ENCODE data around the gene KLK2. TPM values are rescaled to one million over a fixed set of nuclear protein-coding genes. Genes with fewer than 3 reads are reported as not detected.

KLK2 gene
- total RNA-seq, 1 donor from 2014 or later, result 1.8 TPM

GRCh38 chr19:50835785-50836542 is 37.3 kb upstream of the KLK2 start:
- ATAC-seq (ENCODE audit: low read depth) (peak; percentile 94), DNase-seq (peak; percentile 80)
- Mint-ChIP-seq H3K27me3 (peaks cover 36% of the 10 kb centered on the region), H3K4me3 (peak overlapping the region; percentile 83), H3K4me1 (peaks cover 27% of the 10 kb centered on the region), H3K9me3 (no peaks in the 10 kb centered on the region), H3K27ac (peak overlapping the region; percentile 20), H3K36me3 (ENCODE audit: low read depth) (no peaks in the 10 kb centered on the region)
- CTCF ChIA-PET, result no interaction called here
- TF ChIP-seq, protein P1, sequence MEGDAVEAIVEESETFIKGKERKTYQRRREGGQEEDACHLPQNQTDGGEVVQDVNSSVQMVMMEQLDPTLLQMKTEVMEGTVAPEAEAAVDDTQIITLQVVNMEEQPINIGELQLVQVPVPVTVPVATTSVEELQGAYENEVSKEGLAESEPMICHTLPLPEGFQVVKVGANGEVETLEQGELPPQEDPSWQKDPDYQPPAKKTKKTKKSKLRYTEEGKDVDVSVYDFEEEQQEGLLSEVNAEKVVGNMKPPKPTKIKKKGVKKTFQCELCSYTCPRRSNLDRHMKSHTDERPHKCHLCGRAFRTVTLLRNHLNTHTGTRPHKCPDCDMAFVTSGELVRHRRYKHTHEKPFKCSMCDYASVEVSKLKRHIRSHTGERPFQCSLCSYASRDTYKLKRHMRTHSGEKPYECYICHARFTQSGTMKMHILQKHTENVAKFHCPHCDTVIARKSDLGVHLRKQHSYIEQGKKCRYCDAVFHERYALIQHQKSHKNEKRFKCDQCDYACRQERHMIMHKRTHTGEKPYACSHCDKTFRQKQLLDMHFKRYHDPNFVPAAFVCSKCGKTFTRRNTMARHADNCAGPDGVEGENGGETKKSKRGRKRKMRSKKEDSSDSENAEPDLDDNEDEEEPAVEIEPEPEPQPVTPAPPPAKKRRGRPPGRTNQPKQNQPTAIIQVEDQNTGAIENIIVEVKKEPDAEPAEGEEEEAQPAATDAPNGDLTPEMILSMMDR (IDR thresholded peaks at IDR 0.05), result no peak
- intact Hi-C loops (cut with micrococcal nuclease), result loop anchor here (1.0 to 5.0 kb wide), 3 partner anchors 18 to 61 kb away; no protein-coding TSS in a partner anchor
- POLR2A ChIA-PET, result no interaction called here

GRCh38 chr19:50836543-50837195 is 36.6 kb upstream of the KLK2 start:
- DNase-seq (no peak), ATAC-seq (ENCODE audit: low read depth) (no peak)
- Mint-ChIP-seq H3K27ac (no peak overlapping the region), H3K9me3 (no peaks in the 10 kb centered on the region), H3K27me3 (peaks cover 29% of the 10 kb centered on the region), H3K4me1 (peaks cover 27% of the 10 kb centered on the region), H3K36me3 (ENCODE audit: low read depth) (no peaks in the 10 kb centered on the region), H3K4me3 (peak overlapping the region; percentile 83)
- intact Hi-C loops (cut with micrococcal nuclease), result loop anchor here (1.0 to 5.0 kb wide), 3 partner anchors 18 to 61 kb away; no protein-coding TSS in a partner anchor
- ChIA-PET POLR2A (interaction anchor here (0.6 kb wide), 1 partner anchor 29 kb away, joined by 3 read pairs; no protein-coding TSS in a partner anchor), CTCF (no interaction called here)
- TF ChIP-seq, protein P1 (IDR thresholded peaks at IDR 0.05), result no peak

DNA sequence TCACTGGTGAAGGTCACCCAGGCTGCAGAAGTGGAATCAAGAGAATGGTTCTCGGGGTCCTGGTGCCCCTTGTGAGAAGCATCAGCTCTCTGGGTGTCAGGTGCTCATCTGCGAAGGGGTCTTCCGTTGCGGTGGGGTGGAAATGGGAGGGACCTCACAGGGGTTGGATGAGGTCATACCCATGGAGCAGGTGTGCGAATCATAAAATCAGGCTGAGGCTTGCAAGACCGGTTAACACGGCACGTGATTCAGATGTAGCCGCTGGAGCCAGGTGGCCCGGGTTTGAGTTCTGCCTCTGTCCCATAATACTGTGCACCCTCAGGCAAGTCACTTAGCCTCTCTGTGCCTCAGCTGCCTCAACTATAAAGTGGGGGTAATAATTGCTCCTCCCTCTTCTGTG is 35.9 kb upstream of the KLK2 start:
- Mint-ChIP-seq H3K27me3 (peaks cover 27% of the 10 kb centered on the region), H3K4me1 (peaks cover 27% of the 10 kb centered on the region), H3K27ac (no peak overlapping the region), H3K9me3 (peaks cover 4% of the 10 kb centered on the region), H3K36me3 (ENCODE audit: low read depth) (no peaks in the 10 kb centered on the region), H3K4me3 (peak overlapping the region; percentile 28)
- ATAC-seq (ENCODE audit: low read depth) (no peak), DNase-seq (no peak)
- TF ChIP-seq, protein P1 (IDR thresholded peaks at IDR 0.05), result no peak
- ChIA-PET POLR2A (interaction anchor here (0.6 kb wide), 1 partner anchor 28 kb away, joined by 3 read pairs; no protein-coding TSS in a partner anchor), CTCF (no interaction called here)
- intact Hi-C loops (cut with micrococcal nuclease), result loop anchor here (2.0 to 5.0 kb wide), 2 partner anchors 32 to 60 kb away; no protein-coding TSS in a partner anchor

- H3K27me3 Mint-ChIP-seq, result peaks cover 20% of the 10 kb centered on the region
- no peaks in the 10 kb centered on the region for H3K36me3 Mint-ChIP-seq (ENCODE audit: low read depth)
- H3K4me1 Mint-ChIP-seq, result peaks cover 27% of the 10 kb centered on the region
- no peak overlapping the region for H3K4me3 Mint-ChIP-seq
- DNase-seq, result no peak
- ChIA-PET CTCF (interaction anchor here (1.0 kb wide), 1 partner anchor 84 kb away, joined by 4 read pairs; no protein-coding TSS in a partner anchor), POLR2A (no interaction called here)
- ATAC-seq (ENCODE audit: low read depth), result no peak
- no peak overlapping the region for H3K27ac Mint-ChIP-seq
- intact Hi-C loops (cut with micrococcal nuclease), result loop anchor here (2.0 to 5.0 kb wide), 2 partner anchors 59 to 85 kb away; no protein-coding TSS in a partner anchor
- peaks cover 8% of the 10 kb centered on the region for H3K9me3 Mint-ChIP-seq
- TF ChIP-seq, protein P1 (IDR thresholded peaks at IDR 0.05), result no peak
These were observed 35.0 kb upstream of the KLK2 start for GRCh38 chr19:50838239-50838638.
